ENCODE data around the gene VMP1. TPM values are rescaled to one million over a fixed set of nuclear protein-coding genes. Genes with fewer than 3 reads are reported as not detected.
"Not testable (repeated sequence)": the region's sequence is repeated elsewhere in the genome, so short reads cannot be mapped to it uniquely, and the experiment has no call there.

Gene VMP1
- total RNA-seq, 1 donor from 2014 or later, result 183 TPM

GRCh38 chr17:59777033-59777432, 69.6 kb downstream of the VMP1 start:
- peaks cover 24 to 36% of the 10 kb centered on the region in 2 donors for H3K36me3 ChIP-seq
- no peak for DNase-seq (ENCODE audit: low spot score in 2 of 2)
- H3K9me3 ChIP-seq, result no peaks in the 10 kb centered on the region
- no peaks in the 10 kb centered on the region for H3K27me3 ChIP-seq
- H3K4me1 ChIP-seq, result peaks cover 0 to 6% of the 10 kb centered on the region in 2 donors
- no peak overlapping the region for H3K4me3 ChIP-seq
- no peak overlapping the region for H3K27ac ChIP-seq
- intact Hi-C loops (cut with DNase I), result no loop called here
- TF ChIP-seq, protein P1, sequence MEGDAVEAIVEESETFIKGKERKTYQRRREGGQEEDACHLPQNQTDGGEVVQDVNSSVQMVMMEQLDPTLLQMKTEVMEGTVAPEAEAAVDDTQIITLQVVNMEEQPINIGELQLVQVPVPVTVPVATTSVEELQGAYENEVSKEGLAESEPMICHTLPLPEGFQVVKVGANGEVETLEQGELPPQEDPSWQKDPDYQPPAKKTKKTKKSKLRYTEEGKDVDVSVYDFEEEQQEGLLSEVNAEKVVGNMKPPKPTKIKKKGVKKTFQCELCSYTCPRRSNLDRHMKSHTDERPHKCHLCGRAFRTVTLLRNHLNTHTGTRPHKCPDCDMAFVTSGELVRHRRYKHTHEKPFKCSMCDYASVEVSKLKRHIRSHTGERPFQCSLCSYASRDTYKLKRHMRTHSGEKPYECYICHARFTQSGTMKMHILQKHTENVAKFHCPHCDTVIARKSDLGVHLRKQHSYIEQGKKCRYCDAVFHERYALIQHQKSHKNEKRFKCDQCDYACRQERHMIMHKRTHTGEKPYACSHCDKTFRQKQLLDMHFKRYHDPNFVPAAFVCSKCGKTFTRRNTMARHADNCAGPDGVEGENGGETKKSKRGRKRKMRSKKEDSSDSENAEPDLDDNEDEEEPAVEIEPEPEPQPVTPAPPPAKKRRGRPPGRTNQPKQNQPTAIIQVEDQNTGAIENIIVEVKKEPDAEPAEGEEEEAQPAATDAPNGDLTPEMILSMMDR (IDR thresholded peaks at IDR 0.05), result no peak

- intact Hi-C loops (cut with DNase I), result no loop called here
- TF ChIP-seq, protein P1 (IDR thresholded peaks at IDR 0.05), result no peak
- Histone ChIP-seq H3K27ac (peak overlapping the region in 1 of 2 donors; percentile 60), H3K9me3 (no peaks in the 10 kb centered on the region), H3K36me3 (peaks cover 18 to 33% of the 10 kb centered on the region in 2 donors), H3K4me3 (no peak overlapping the region), H3K27me3 (no peaks in the 10 kb centered on the region), H3K4me1 (peaks cover 0 to 13% of the 10 kb centered on the region in 2 donors)
- DNase-seq (ENCODE audit: low spot score in 2 of 2), result no peak
Measured at GRCh38 chr17:59778996-59779395, 71.5 kb downstream of the VMP1 start.

- H3K36me3 ChIP-seq, result peaks cover 18 to 29% of the 10 kb centered on the region in 2 donors
- DNase-seq (ENCODE audit: low spot score in 2 of 2), result no peak
- TF ChIP-seq, protein P1 (IDR thresholded peaks at IDR 0.05), result no peak
- peak overlapping the region in 1 of 2 donors; percentile 60 for H3K27ac ChIP-seq
- intact Hi-C loops (cut with DNase I), result no loop called here
- no peak overlapping the region for H3K4me3 ChIP-seq
- H3K9me3 ChIP-seq, result no peaks in the 10 kb centered on the region
- H3K4me1 ChIP-seq, result peaks cover 0 to 18% of the 10 kb centered on the region in 2 donors
- H3K27me3 ChIP-seq, result no peaks in the 10 kb centered on the region
Measured at GRCh38 chr17:59779521-59779920, 72.1 kb downstream of the VMP1 start.

GRCh38 chr17:59780548-59780947, 73.1 kb downstream of the VMP1 start:
- H3K4me3 ChIP-seq; DNase-seq (ENCODE audit: low spot score in 2 of 2); H3K27me3 ChIP-seq; H3K9me3 ChIP-seq: not testable (repeated sequence)
- intact Hi-C loops (cut with DNase I), result loop anchor here (2.0 kb wide), 1 partner anchor 20 kb away; no protein-coding TSS in a partner anchor
- Histone ChIP-seq H3K4me1 (peaks cover 0 to 26% of the 10 kb centered on the region in 2 donors), H3K27ac (peak overlapping the region; percentile 3 to 12), H3K36me3 (peaks cover 10 to 19% of the 10 kb centered on the region in 2 donors)

DNA sequence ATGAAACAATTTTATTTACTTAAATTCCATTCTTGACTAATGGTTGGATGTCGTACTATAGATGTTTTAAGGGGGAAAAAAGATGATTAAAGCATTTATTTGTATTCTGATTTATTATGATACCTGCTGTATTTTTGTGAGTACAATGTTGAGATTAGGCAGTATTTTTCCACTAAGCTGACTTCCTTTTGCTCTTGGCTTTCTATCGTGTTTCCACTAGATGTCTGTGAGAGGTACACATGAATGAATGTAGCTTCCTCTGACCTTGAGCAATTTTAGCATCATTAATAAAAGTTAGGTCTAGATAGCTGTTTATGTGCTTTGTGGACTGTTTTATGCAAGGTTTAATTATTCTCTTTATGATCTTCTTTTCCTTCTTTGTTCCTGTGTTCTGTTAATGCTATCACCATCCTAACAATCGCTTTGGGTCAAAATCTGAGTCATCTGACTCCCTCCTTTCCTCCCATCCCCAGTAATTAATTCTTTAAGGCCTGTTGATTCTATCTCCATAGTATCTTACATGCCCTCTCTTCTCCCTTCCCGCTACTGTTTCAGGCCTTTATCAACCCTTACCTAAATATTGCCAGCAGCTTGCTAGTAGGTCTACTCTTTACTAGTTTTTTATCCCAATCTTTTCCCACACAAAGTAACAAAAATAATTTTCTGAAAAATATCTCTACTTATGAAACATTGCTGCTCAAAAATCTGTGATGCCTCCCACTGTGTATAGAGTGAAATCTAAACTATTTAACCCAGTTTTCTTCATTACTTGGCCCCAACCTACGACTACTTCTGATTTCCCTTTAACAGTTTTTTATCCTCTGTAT, 76.0 kb downstream of the VMP1 start:
- Histone ChIP-seq H3K9me3 (no peaks in the 10 kb centered on the region), H3K4me3 (no peak overlapping the region), H3K27ac (peak overlapping the region; percentile 77 to 88), H3K4me1 (peaks cover 7 to 47% of the 10 kb centered on the region in 2 donors), H3K27me3 (no peaks in the 10 kb centered on the region), H3K36me3 (no peaks in the 10 kb centered on the region)
- TF ChIP-seq, protein P1 (IDR thresholded peaks at IDR 0.05), result no peak
- intact Hi-C loops (cut with DNase I), result no loop called here
- DNase-seq (ENCODE audit: low spot score in 2 of 2), result no peak

DNA sequence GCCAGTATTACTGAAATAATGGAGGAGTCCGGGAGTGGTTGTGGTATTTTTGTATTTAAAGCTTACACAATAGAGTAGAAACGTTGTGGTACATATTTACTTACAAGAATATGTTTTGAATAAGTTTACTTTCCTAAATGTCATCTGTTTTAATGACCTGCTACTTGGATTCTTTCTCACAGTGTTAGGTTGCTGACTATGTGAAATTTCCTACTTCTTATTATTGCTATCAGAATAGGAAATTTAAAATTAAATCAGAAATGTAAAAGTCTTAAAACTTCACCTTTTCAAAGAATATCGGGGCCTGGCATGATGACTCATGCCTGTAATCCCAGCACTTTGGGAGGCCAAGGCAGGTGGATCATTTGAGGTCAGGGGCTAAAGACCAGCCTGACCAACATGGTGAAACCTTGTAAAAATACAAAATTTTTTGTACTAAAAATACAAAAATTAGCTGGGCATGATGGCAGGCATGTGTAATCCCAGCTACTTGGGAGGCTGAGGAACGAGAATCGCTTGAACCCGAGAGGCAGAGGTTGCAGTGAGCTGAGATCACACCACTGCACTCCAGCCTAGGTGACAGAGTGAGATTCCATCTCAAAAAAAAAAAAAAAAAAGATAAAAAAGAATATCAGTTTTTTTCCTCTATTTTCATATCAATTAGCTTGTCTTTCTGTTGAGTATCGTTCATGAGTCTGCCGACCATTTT, 77.8 kb downstream of the VMP1 start:
- intact Hi-C loops (cut with DNase I), result loop anchor here (5.0 kb wide), 1 partner anchor 33 kb away; no protein-coding TSS in a partner anchor
- DNase-seq (ENCODE audit: low spot score in 2 of 2), result no peak
- peak overlapping the region; percentile 77 to 88 for H3K27ac ChIP-seq

More for the DNA sequence above, 77.8 kb downstream of the VMP1 start:
- no peaks in the 10 kb centered on the region for H3K27me3 ChIP-seq
- peaks cover 7 to 50% of the 10 kb centered on the region in 2 donors for H3K4me1 ChIP-seq
- H3K36me3 ChIP-seq, result no peaks in the 10 kb centered on the region
- no peak overlapping the region for H3K4me3 ChIP-seq
- H3K9me3 ChIP-seq, result no peaks in the 10 kb centered on the region
- TF ChIP-seq, protein P1 (IDR thresholded peaks at IDR 0.05), result no peak
